NCI-H146 (cell line): Measurements from ENCODE around the gene LARP1.
"Not testable (repeated sequence)": the region's sequence is repeated elsewhere in the genome, so short reads cannot be mapped to it uniquely, and the experiment has no call there.

Experiments
- DNase-seq: peaks from one replicate; lab custom pipeline; 2025; lab: John Stamatoyannopoulos, UW

The LARP1 gene

GRCh38 chr5:154755361-154756008 lies at the start of gene LARP1:
TSS of gene LARP1 (plus strand) at chr5:154755377. CDS start at chr5:154755758, 381 bp downstream.
- DNase-seq, result peak; percentile 64

GRCh38 chr5:154706416-154706815 lies 48.8 kb upstream of the LARP1 start:
- DNase-seq, result no peak

GRCh38 chr5:154707641-154708040 lies 47.5 kb upstream of the LARP1 start:
- DNase-seq, result no peak

GRCh38 chr5:154708207-154708606 lies 47.0 kb upstream of the LARP1 start:
- DNase-seq, result no peak

GRCh38 chr5:154708846-154709245 lies 46.3 kb upstream of the LARP1 start:
- DNase-seq, result no peak

GRCh38 chr5:154709368-154710305 lies 45.5 kb upstream of the LARP1 start:
- no peak for DNase-seq

GRCh38 chr5:154712518-154713437 lies 42.4 kb upstream of the LARP1 start:
- peak; percentile 81 for DNase-seq

- no peak for DNase-seq
These were observed 41.5 kb upstream of the LARP1 start for GRCh38 chr5:154713615-154714125.

- no peak for DNase-seq
These were observed 40.8 kb upstream of the LARP1 start for GRCh38 chr5:154714266-154714986.

- no peak for DNase-seq
These were observed 33.6 kb upstream of the LARP1 start for GRCh38 chr5:154721481-154722058.

- DNase-seq, result no peak
These were observed 33.1 kb upstream of the LARP1 start for GRCh38 chr5:154722097-154722496.

GRCh38 chr5:154722936-154723335 lies 32.2 kb upstream of the LARP1 start:
- no peak for DNase-seq

- DNase-seq, result no peak
These were observed 31.3 kb upstream of the LARP1 start for GRCh38 chr5:154723740-154724505.

- no peak for DNase-seq
These were observed 27.8 kb upstream of the LARP1 start for GRCh38 chr5:154727361-154727760.

- no peak for DNase-seq
These were observed 26.1 kb upstream of the LARP1 start for GRCh38 chr5:154728939-154729588.

GRCh38 chr5:154729613-154730012 lies 25.6 kb upstream of the LARP1 start:
- peak; percentile 30 for DNase-seq

GRCh38 chr5:154730761-154731160 lies 24.4 kb upstream of the LARP1 start:
- not testable (repeated sequence) for DNase-seq

GRCh38 chr5:154732212-154732611 lies 23.0 kb upstream of the LARP1 start:
- no peak for DNase-seq
